ENCODE data around the gene NUDT21. TPM values are rescaled to one million over a fixed set of nuclear protein-coding genes. Genes with fewer than 3 reads are reported as not detected.

NUDT21 gene
- total RNA-seq, 1 experiment from 2014 or later: 83.4 TPM

- POLR2A ChIA-PET: interaction anchor here (1.0 kb wide), 1 partner anchor 10 kb away, joined by 3 read pairs; no protein-coding TSS in a partner anchor
- Mint-ChIP-seq H3K27ac (ENCODE audit: low read depth, unreplicated experiment) (no peak overlapping the region), H3K9me3 (ENCODE audit: unreplicated experiment) (no peaks in the 10 kb centered on the region), H3K36me3 (ENCODE audit: insufficient read depth, unreplicated experiment) (peaks cover 66% of the 10 kb centered on the region), H3K4me1 (ENCODE audit: insufficient read depth, unreplicated experiment) (peaks cover 13% of the 10 kb centered on the region), H3K27me3 (ENCODE audit: insufficient read depth, unreplicated experiment) (no peaks in the 10 kb centered on the region), H3K4me3 (ENCODE audit: unreplicated experiment) (no peak overlapping the region)
- TF ChIP-seq, protein P1, sequence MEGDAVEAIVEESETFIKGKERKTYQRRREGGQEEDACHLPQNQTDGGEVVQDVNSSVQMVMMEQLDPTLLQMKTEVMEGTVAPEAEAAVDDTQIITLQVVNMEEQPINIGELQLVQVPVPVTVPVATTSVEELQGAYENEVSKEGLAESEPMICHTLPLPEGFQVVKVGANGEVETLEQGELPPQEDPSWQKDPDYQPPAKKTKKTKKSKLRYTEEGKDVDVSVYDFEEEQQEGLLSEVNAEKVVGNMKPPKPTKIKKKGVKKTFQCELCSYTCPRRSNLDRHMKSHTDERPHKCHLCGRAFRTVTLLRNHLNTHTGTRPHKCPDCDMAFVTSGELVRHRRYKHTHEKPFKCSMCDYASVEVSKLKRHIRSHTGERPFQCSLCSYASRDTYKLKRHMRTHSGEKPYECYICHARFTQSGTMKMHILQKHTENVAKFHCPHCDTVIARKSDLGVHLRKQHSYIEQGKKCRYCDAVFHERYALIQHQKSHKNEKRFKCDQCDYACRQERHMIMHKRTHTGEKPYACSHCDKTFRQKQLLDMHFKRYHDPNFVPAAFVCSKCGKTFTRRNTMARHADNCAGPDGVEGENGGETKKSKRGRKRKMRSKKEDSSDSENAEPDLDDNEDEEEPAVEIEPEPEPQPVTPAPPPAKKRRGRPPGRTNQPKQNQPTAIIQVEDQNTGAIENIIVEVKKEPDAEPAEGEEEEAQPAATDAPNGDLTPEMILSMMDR (IDR thresholded peaks at IDR 0.05; ENCODE audit: unreplicated experiment): no peak
- intact Hi-C loops (cut with micrococcal nuclease): no loop called here
- BruUV-seq (replicated peaks): no TSS peak
- CTCF ChIA-PET: interaction anchor here (0.6 to 0.7 kb wide), 2 partner anchors 43 to 49 kb away, joined by 3 read pairs; no protein-coding TSS in a partner anchor
- DNase-seq (ENCODE audit: unreplicated experiment): no peak
Measured at GRCh38 chr16:56405977-56406672, 45.0 kb downstream of the NUDT21 start.

DNA sequence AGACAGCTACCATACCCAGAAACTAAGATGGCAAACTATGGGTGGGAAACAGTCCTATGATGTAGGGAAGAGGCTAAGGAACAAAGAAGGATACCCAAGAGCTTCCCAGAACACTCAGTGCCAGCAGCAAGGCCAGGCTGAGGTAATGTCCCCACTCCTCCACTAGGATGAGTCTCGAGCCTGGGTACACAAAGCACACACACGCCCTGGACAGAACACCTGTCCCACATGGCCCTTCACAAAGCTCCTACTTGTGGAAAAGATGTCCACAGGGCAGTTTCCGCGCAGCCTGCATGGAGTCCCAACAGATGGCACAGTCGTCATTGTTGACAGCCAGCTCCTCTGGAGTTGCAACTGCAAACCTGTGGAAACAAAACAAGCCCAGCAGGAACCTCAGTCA is 49.6 kb downstream of the NUDT21 start:
- intact Hi-C loops (cut with micrococcal nuclease): no loop called here
- no peak overlapping the region for H3K27ac Mint-ChIP-seq (ENCODE audit: low read depth, unreplicated experiment)
- TF ChIP-seq, protein P1 (IDR thresholded peaks at IDR 0.05; ENCODE audit: unreplicated experiment): peak; percentile 19
- H3K9me3 Mint-ChIP-seq (ENCODE audit: unreplicated experiment): no peaks in the 10 kb centered on the region
- POLR2A ChIA-PET: interaction anchor here (0.6 kb wide), 1 partner anchor 205 kb away, joined by 3 read pairs; no protein-coding TSS in a partner anchor
- no peaks in the 10 kb centered on the region for H3K4me1 Mint-ChIP-seq (ENCODE audit: insufficient read depth, unreplicated experiment)
- peak; percentile 33 for DNase-seq (ENCODE audit: unreplicated experiment)
- CTCF ChIA-PET: interaction anchor here (0.6 to 1.7 kb wide), 3 partner anchors 16 to 1761 kb away, joined by 3 to 4 read pairs (median 3); no protein-coding TSS in a partner anchor
- H3K27me3 Mint-ChIP-seq (ENCODE audit: insufficient read depth, unreplicated experiment): no peaks in the 10 kb centered on the region
- H3K36me3 Mint-ChIP-seq (ENCODE audit: insufficient read depth, unreplicated experiment): peaks cover 77% of the 10 kb centered on the region
- H3K4me3 Mint-ChIP-seq (ENCODE audit: unreplicated experiment): no peak overlapping the region
- BruUV-seq (replicated peaks): no TSS peak

DNA sequence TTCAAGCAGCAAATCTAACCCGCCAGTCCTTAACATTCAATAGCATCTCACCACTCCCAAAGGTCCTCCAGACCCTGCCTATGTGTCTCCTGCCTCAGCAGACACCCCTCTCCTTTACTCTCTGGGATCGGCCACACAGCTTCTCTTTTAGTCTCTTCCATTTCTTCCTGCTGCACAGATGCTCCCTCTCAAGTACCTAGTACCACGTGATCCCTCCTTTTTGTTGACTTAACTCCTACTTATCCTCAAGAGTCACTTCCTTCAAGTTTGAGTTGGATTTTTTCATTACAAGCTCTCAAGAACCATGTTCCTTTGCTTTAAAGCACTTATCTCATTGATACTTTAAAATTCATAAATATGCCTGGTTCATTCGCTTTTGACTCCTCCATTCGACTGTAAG is 50.7 kb downstream of the NUDT21 start:
- no peaks in the 10 kb centered on the region for H3K4me1 Mint-ChIP-seq (ENCODE audit: insufficient read depth, unreplicated experiment)
- POLR2A ChIA-PET: interaction anchor here (0.6 to 0.7 kb wide), 2 partner anchors 204 to 257 kb away, joined by 3 to 4 read pairs; partner anchors contain the start of gene MT1F
- BruUV-seq (replicated peaks): TSS peak; percentile 14

DNA sequence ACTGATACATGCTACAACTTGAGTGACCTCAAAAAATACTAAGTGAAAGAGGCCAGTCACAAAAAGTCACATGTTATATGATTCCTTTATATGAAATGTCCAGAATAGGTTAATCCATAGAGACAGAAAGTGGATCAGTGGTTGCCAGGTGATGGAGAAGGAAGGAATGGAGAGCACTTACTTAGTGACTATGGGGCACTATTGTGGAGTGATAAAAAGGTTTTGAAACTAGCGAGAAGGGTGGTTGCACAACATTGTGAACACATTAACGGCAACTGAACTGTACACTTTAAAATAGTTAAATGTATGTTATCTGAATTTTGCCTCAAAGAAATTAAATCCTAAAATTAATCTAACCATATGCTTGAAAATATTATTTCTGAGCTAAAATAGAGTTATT is 51.6 kb downstream of the NUDT21 start:
- Mint-ChIP-seq H3K9me3 (ENCODE audit: unreplicated experiment) (no peaks in the 10 kb centered on the region), H3K4me1 (ENCODE audit: insufficient read depth, unreplicated experiment) (no peaks in the 10 kb centered on the region), H3K36me3 (ENCODE audit: insufficient read depth, unreplicated experiment) (peaks cover 69% of the 10 kb centered on the region), H3K27ac (ENCODE audit: low read depth, unreplicated experiment) (peak overlapping the region; percentile 24), H3K4me3 (ENCODE audit: unreplicated experiment) (no peak overlapping the region), H3K27me3 (ENCODE audit: insufficient read depth, unreplicated experiment) (no peaks in the 10 kb centered on the region)
- no TSS peak for BruUV-seq (replicated peaks)
- ChIA-PET POLR2A (no interaction called here), CTCF (interaction anchor here (0.6 to 0.7 kb wide), 2 partner anchors 15 to 456 kb away, joined by 3 read pairs; no protein-coding TSS in a partner anchor)
- intact Hi-C loops (cut with micrococcal nuclease): no loop called here
- TF ChIP-seq, protein P1 (IDR thresholded peaks at IDR 0.05; ENCODE audit: unreplicated experiment): no peak
- DNase-seq (ENCODE audit: unreplicated experiment): no peak

More for the DNA sequence above, 50.7 kb downstream of the NUDT21 start:
- peak overlapping the region; percentile 24 for H3K27ac Mint-ChIP-seq (ENCODE audit: low read depth, unreplicated experiment)
- TF ChIP-seq, protein P1 (IDR thresholded peaks at IDR 0.05; ENCODE audit: unreplicated experiment): no peak
- H3K9me3 Mint-ChIP-seq (ENCODE audit: unreplicated experiment): no peaks in the 10 kb centered on the region
- peaks cover 71% of the 10 kb centered on the region for H3K36me3 Mint-ChIP-seq (ENCODE audit: insufficient read depth, unreplicated experiment)
- no peaks in the 10 kb centered on the region for H3K27me3 Mint-ChIP-seq (ENCODE audit: insufficient read depth, unreplicated experiment)
- CTCF ChIA-PET: interaction anchor here (0.6 to 1.7 kb wide), 3 partner anchors 15 to 689 kb away, joined by 3 to 4 read pairs (median 3); no protein-coding TSS in a partner anchor
- H3K4me3 Mint-ChIP-seq (ENCODE audit: unreplicated experiment): no peak overlapping the region
- intact Hi-C loops (cut with micrococcal nuclease): no loop called here
- no peak for DNase-seq (ENCODE audit: unreplicated experiment)

Data from MCF 10A (cell line).